Esophagus (tissue), 2 donors: ENCODE measurements around the gene ADAM23. TPM values are rescaled to one million over a fixed set of nuclear protein-coding genes. Genes with fewer than 3 reads are reported as not detected.

Experiments
- H3K27ac ChIP-seq, 2 donors: one replicate each; pipeline ENCODE4 v1.5.1; 2013; ENCODE audit warnings: low read depth in 2 of 2, mild to moderate bottlenecking in 2 of 2, inconsistent platforms in 1 of 2, low read length in 1 of 2, moderate library complexity in 1 of 2
- H3K27me3 ChIP-seq, 2 donors: one replicate each; pipeline ENCODE4 v1.6.1; 2013; ENCODE audit warnings: low read length in 2 of 2, control low read depth in 1 of 2, mild to moderate bottlenecking in 1 of 2; ENCODE audit not compliant: insufficient read depth in 2 of 2, control insufficient read depth in 1 of 2
- H3K36me3 ChIP-seq, 2 donors: one replicate each; pipeline ENCODE4 v1.6.1; 2013; ENCODE audit warnings: low read length in 1 of 2; ENCODE audit not compliant: control insufficient read depth in 2 of 2, insufficient read depth in 2 of 2
- H3K4me1 ChIP-seq, 2 donors: one replicate each; pipeline ENCODE4 v1.6.1; 2013; ENCODE audit warnings: low read length in 1 of 2; ENCODE audit not compliant: control insufficient read depth in 2 of 2, insufficient read depth in 2 of 2
- H3K4me3 ChIP-seq, 2 donors: one replicate each; pipeline ENCODE4 v1.5.1; 2013; ENCODE audit warnings: low read length in 2 of 2, mild to moderate bottlenecking in 2 of 2, low read depth in 1 of 2, moderate library complexity in 1 of 2
- H3K9me3 ChIP-seq, 2 donors: one replicate each; pipeline ENCODE4 v1.6.1; 2013; ENCODE audit warnings: mild to moderate bottlenecking in 2 of 2, low read depth in 1 of 2, low read length in 1 of 2, moderate library complexity in 1 of 2; ENCODE audit not compliant: control insufficient read depth in 2 of 2, insufficient read depth in 1 of 2
- WGBS, 2 donors: extraction: QIAGEN DNeasy Blood & Tissue Kit; methylation state at CpG; one replicate each; pipeline ENCODE4 v1.1.7; 2013; 5-methylcytosine and 5-hydroxymethylcytosine counted together
- polyA plus RNA-seq, 2 donors: library from polyadenylated mRNA; stranded (reverse); fragments of 200-250 nt; gene quantifications; one replicate each; pipeline ENCODE4 v1.2.3, GENCODE V29; 2013
- donor health status: healthy with polysubstance abuse.
- donor health status: Bipolar disorder and iron deficiency.

Gene ADAM23
- polyA plus RNA-seq, 2 donors, result 1.6 to 2.3 TPM

DNA sequence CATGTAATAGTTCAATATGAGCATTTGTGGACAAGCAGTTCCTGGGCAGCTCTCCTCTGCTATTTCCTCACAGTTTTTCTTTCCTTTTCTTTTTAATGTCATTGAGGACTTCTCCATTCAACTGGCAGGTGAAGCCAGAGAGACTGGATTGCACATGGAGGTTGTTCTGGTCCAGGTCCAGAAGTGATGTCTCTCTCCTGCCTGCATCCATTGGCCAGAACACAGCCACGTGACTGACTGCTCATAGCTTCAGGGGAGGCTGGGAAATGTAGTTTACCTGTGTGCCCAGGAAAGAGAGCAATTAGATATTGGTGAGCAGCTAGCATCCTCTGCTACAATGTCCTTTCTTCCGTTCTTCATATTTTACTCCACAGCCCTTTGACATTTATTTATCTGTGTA is 20.2 kb upstream of the ADAM23 start:
- 61 to 72% methylated on average over 2 of the region's 2 CpGs for WGBS, 2 donors
- no peaks in the 10 kb centered on the region for H3K9me3 ChIP-seq
- no peak overlapping the region for H3K27ac ChIP-seq
- no peaks in the 10 kb centered on the region for H3K4me1 ChIP-seq
- no peak overlapping the region for H3K4me3 ChIP-seq
- no peaks in the 10 kb centered on the region for H3K36me3 ChIP-seq
- H3K27me3 ChIP-seq, result peaks cover 0 to 2% of the 10 kb centered on the region in 2 donors

GRCh38 chr2:206424134-206424533 is 19.2 kb upstream of the ADAM23 start:
- Histone ChIP-seq H3K27ac (no peak overlapping the region), H3K27me3 (peaks cover 0 to 2% of the 10 kb centered on the region in 2 donors), H3K4me1 (no peaks in the 10 kb centered on the region), H3K36me3 (no peaks in the 10 kb centered on the region), H3K4me3 (no peak overlapping the region), H3K9me3 (no peaks in the 10 kb centered on the region)
- WGBS, 2 donors, result 57 to 70% methylated on average over 3 of the region's 3 CpGs

DNA sequence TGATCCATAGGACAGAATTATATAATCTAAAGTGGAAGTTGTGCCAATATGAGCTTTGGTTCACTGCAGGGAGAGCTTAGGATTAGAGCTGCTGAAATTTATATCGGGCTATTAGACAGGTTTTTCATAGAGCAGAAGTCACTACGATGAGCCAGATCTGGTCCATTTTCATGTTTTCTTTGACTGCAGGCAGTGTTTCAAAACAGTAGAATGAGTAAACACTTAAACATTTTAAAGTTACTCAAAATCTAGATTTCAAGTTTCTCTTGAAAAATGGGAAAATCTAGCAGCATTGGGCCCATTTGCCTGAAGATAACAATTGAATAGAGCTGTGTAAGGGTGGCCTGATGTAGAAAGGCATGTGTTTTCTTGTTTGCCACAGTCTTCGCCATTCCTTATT is 14.5 kb upstream of the ADAM23 start:
- Histone ChIP-seq H3K27me3 (no peaks in the 10 kb centered on the region), H3K4me3 (no peak overlapping the region), H3K4me1 (no peaks in the 10 kb centered on the region), H3K27ac (no peak overlapping the region), H3K9me3 (no peaks in the 10 kb centered on the region), H3K36me3 (no peaks in the 10 kb centered on the region)
- WGBS, 2 donors, result 65 to 71% methylated on average over 3 of the region's 3 CpGs

GRCh38 chr2:206430452-206430851 is 12.9 kb upstream of the ADAM23 start:
- H3K27ac ChIP-seq, result no peak overlapping the region
- 88 to 91% methylated on average over 2 of the region's 2 CpGs for WGBS, 2 donors
- H3K4me1 ChIP-seq, result no peaks in the 10 kb centered on the region
- H3K36me3 ChIP-seq, result no peaks in the 10 kb centered on the region
- H3K9me3 ChIP-seq, result no peaks in the 10 kb centered on the region
- no peak overlapping the region for H3K4me3 ChIP-seq
- H3K27me3 ChIP-seq, result no peaks in the 10 kb centered on the region

DNA sequence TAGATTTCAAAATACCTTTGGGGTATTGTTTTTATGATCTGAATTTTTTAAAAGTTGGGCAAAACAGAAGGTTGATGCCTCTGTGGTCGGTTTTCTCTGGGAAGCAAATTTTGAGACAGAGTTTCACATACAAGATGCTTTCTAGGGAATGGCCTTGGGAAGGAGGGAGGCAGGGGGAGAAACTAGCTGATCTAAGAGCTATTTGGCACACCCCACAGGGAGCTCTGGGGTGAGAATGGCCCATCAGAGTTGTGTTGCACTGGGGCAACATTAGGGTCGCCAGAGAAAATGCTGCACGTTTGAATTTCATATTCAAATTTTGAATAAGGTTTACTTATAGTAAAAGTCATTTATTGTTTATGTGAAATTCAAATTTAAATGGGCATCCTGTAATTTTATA is 11.9 kb upstream of the ADAM23 start:
- Histone ChIP-seq H3K4me1 (no peaks in the 10 kb centered on the region), H3K36me3 (no peaks in the 10 kb centered on the region), H3K27ac (no peak overlapping the region), H3K9me3 (no peaks in the 10 kb centered on the region), H3K4me3 (no peak overlapping the region), H3K27me3 (no peaks in the 10 kb centered on the region)
- 70 to 79% methylated on average over 3 of the region's 3 CpGs for WGBS, 2 donors

DNA sequence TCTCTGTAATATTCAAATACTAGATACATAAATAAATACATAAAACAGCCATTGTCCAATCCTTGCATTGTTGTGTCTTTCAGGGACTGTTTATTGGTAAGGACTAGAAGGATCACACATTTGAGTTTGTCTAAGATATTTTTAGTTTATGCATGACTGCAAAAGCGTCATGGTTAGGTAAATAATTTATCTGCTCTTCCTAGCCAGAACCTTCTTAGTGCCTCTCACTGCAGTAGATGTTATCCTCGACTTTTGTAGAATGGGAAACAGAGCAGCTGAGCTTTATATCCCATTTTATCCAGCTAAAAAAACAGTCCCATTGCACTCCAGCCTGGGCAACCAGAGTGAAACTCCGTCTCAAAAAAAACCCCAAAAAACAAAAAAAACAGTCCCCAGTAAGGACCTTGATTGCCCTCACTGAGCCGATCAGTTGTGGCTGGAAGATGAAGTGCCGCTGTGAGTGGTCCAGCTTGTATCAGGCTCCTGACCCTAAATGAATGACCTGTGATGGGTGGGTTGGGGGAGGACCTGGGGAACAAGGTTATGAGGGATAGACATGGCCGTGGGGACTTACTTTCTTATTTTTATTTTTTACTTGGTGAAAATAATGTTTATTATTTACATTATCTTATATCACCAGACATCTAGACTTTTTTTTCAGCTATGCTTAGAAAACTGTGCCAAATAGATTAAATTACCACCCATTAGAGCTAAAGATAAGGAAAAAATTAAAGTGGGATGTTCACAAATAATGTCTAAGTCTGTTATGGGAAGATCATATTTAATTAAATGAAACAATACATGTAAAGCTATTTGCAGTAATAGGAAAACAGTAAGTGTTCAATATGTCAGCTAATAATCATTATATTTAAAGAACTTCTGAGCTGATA is 10.9 kb upstream of the ADAM23 start:
- H3K27ac ChIP-seq, result no peak overlapping the region
- no peaks in the 10 kb centered on the region for H3K9me3 ChIP-seq
- no peaks in the 10 kb centered on the region for H3K36me3 ChIP-seq
- no peaks in the 10 kb centered on the region for H3K4me1 ChIP-seq
- H3K4me3 ChIP-seq, result no peak overlapping the region
- no peaks in the 10 kb centered on the region for H3K27me3 ChIP-seq
- WGBS, 2 donors, result 60% methylated on average over 6 of the region's 6 CpGs

GRCh38 chr2:206433190-206433589 is 10.1 kb upstream of the ADAM23 start:
- H3K27ac ChIP-seq, result no peak overlapping the region
- H3K27me3 ChIP-seq, result no peaks in the 10 kb centered on the region
- no peaks in the 10 kb centered on the region for H3K9me3 ChIP-seq
- H3K4me1 ChIP-seq, result no peaks in the 10 kb centered on the region
- no peak overlapping the region for H3K4me3 ChIP-seq
- no peaks in the 10 kb centered on the region for H3K36me3 ChIP-seq

DNA sequence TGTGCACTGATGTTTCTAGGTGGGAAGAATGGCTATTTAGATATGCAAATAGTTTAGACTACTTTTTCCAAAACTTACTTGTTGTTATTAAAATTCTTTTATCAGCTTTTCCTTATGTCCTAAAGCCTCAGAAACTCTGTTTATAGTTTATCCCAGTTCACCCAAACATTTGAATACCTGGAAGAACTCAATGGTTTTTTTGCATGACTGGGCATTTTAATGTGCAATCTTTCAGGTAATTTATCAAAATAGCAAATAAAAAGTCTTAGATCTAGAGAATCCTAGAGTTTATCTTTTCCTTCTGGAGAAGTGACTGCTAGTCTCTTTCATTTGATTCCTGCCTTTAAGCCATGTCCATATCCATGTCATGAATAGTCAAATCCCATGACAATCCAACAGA is 9.6 kb upstream of the ADAM23 start:
- H3K4me1 ChIP-seq, result no peaks in the 10 kb centered on the region
- no peaks in the 10 kb centered on the region for H3K27me3 ChIP-seq
- no peak overlapping the region for H3K27ac ChIP-seq
- H3K36me3 ChIP-seq, result no peaks in the 10 kb centered on the region
- H3K4me3 ChIP-seq, result no peak overlapping the region
- no peaks in the 10 kb centered on the region for H3K9me3 ChIP-seq

- H3K36me3 ChIP-seq, result no peaks in the 10 kb centered on the region
- no peak overlapping the region for H3K27ac ChIP-seq
- H3K4me3 ChIP-seq, result no peak overlapping the region
- H3K4me1 ChIP-seq, result no peaks in the 10 kb centered on the region
- no peaks in the 10 kb centered on the region for H3K27me3 ChIP-seq
- no peaks in the 10 kb centered on the region for H3K9me3 ChIP-seq
- 29 to 33% methylated on average over 3 of the region's 3 CpGs for WGBS, 2 donors
These were observed 7.6 kb upstream of the ADAM23 start for GRCh38 chr2:206435742-206436141.

- no peaks in the 10 kb centered on the region for H3K36me3 ChIP-seq
- 51 to 56% methylated on average over 5 of the region's 5 CpGs for WGBS, 2 donors
- H3K27me3 ChIP-seq, result no peaks in the 10 kb centered on the region
- H3K4me3 ChIP-seq, result no peak overlapping the region
- no peaks in the 10 kb centered on the region for H3K9me3 ChIP-seq
- H3K27ac ChIP-seq, result no peak overlapping the region
- peaks cover 0 to 3% of the 10 kb centered on the region in 2 donors for H3K4me1 ChIP-seq
These were observed 5.1 kb upstream of the ADAM23 start for GRCh38 chr2:206438196-206438724.
